SU-DHL-6 (cell line): ENCODE results near the gene MS4A6E.

Source experiments
- H2AFZ ChIP-seq: fragments of 200-600 bp; sonication (generic); 2 replicates; pipeline ENCODE4 v1.6.1; 2014; ENCODE audit warnings: low read depth, mild to moderate bottlenecking, moderate library complexity, mixed read lengths, antibody characterized with exemption, low read length; ENCODE audit not compliant: severe bottlenecking
- H3F3A ChIP-seq: fragments of 200-600 bp; shearing (Covaris generic); 2 replicates; pipeline ENCODE4 v1.6.0; 2016; ENCODE audit warnings: antibody characterized with exemption, mild to moderate bottlenecking; ENCODE audit not compliant: insufficient read depth
- H3K27ac ChIP-seq: fragments of 200-600 bp; sonication (generic); 2 replicates; pipeline ENCODE4 v1.5.1; 2016; ENCODE audit warnings: low read depth, mild to moderate bottlenecking, low read length, moderate library complexity, mixed read lengths
- H3K27me3 ChIP-seq: fragments of 200-600 bp; sonication (generic), shearing (Covaris generic); 2 replicates; pipeline ENCODE4 v1.6.0; 2014; ENCODE audit warnings: mild to moderate bottlenecking, low read length
- H3K36me3 ChIP-seq: fragments of 200-600 bp; sonication (generic); 2 replicates; pipeline ENCODE4 v1.6.1; 2014; ENCODE audit warnings: mild to moderate bottlenecking, low read length, mixed read lengths
- H3K4me2 ChIP-seq: fragments of 300-600, 200-600 bp; shearing (Covaris generic), sonication (generic); 2 replicates; pipeline ENCODE4 v1.6.0; 2014; ENCODE audit warnings: low read length, low read depth, mild to moderate bottlenecking; ENCODE audit not compliant: poor library complexity, severe bottlenecking
- H3K4me3 ChIP-seq: fragments of 200-600 bp; sonication (generic); 2 replicates; pipeline ENCODE4 v1.5.1; 2014; ENCODE audit warnings: antibody characterized with exemption, low read length, mild to moderate bottlenecking, mixed read lengths; ENCODE audit not compliant: insufficient read depth, poor library complexity, severe bottlenecking
- H3K79me2 ChIP-seq: fragments of 200-600 bp; sonication (generic); 2 replicates; pipeline ENCODE4 v1.6.1; 2014; ENCODE audit warnings: mild to moderate bottlenecking, low read length, moderate library complexity; ENCODE audit not compliant: insufficient read depth
- H3K9ac ChIP-seq: fragments of 200-600 bp; sonication (generic); 2 replicates; pipeline ENCODE4 v1.7.0; 2014; ENCODE audit warnings: mild to moderate bottlenecking, low read length
- H3K9me2 ChIP-seq: fragments of 200-600 bp; sonication (generic); replicated peaks from 2 replicates; pipeline ENCODE4 v1.6.1; 2014; ENCODE audit warnings: low read length; ENCODE audit not compliant: insufficient read depth
- H3K9me3 ChIP-seq: fragments of 200-600 bp; sonication (generic); 2 replicates; pipeline ENCODE4 v1.6.1; 2014; ENCODE audit warnings: low read length, mixed read lengths; ENCODE audit not compliant: insufficient read depth
- H4K20me1 ChIP-seq: fragments of 200-600 bp; sonication (generic); 2 replicates; pipeline ENCODE4 v1.6.1; 2014; ENCODE audit warnings: low read depth, mild to moderate bottlenecking, antibody characterized with exemption, low read length, moderate library complexity, mixed read lengths
- EZH2phosphoT487 ChIP-seq: fragments of 200-600 bp; sonication (generic), shearing (Covaris generic); conservative IDR thresholded peaks from 2 replicates; pipeline ENCODE4 v1.6.1; 2018; ENCODE audit warnings: mild to moderate bottlenecking, antibody characterized with exemption, low read length, moderate library complexity, mixed read lengths
- TF ChIP-seq, protein P1 (sequence below): fragments of 200-600 bp; sonication (generic); IDR thresholded peaks from one replicate; pipeline ENCODE4 v1.5.1; 2017; ENCODE audit warnings: antibody characterized with exemption, mild to moderate bottlenecking, low read length, moderate library complexity; ENCODE audit not compliant: insufficient read depth, poor library complexity, severe bottlenecking

The MS4A6E gene

DNA sequence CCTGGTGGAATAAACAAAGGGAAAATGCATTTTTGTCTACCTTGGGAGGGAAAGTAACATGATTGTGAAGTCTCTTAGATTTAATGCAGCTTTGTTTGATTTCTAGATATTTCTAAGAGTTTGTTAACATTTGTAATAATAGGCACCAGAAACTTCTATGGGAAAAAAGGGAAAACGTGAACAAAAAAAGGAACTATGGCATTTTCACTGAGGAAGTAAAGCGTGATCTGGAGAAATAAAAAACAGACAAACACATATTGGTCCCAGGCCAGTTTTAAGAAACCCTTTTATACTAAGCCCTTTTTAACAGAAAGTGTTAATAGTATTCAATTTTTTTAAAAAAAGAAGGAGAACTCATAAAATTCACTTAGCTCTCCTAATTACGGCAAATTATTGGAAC, 44.3 kb downstream of the MS4A6E start:
- H3K36me3 ChIP-seq = peaks cover 2% of the 10 kb centered on the region; the same call in 1 of the 2 replicates
- H3K4me2 ChIP-seq = no peak overlapping the region
- H3K79me2 ChIP-seq = no peaks in the 10 kb centered on the region
- no peak overlapping the region for H3K4me3 ChIP-seq
- no peak overlapping the region for H2AFZ ChIP-seq
- no peaks in the 10 kb centered on the region for H4K20me1 ChIP-seq
- no peaks in the 10 kb centered on the region for H3K9me2 ChIP-seq
- TF ChIP-seq, protein P1, sequence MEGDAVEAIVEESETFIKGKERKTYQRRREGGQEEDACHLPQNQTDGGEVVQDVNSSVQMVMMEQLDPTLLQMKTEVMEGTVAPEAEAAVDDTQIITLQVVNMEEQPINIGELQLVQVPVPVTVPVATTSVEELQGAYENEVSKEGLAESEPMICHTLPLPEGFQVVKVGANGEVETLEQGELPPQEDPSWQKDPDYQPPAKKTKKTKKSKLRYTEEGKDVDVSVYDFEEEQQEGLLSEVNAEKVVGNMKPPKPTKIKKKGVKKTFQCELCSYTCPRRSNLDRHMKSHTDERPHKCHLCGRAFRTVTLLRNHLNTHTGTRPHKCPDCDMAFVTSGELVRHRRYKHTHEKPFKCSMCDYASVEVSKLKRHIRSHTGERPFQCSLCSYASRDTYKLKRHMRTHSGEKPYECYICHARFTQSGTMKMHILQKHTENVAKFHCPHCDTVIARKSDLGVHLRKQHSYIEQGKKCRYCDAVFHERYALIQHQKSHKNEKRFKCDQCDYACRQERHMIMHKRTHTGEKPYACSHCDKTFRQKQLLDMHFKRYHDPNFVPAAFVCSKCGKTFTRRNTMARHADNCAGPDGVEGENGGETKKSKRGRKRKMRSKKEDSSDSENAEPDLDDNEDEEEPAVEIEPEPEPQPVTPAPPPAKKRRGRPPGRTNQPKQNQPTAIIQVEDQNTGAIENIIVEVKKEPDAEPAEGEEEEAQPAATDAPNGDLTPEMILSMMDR = no peak
- no peak for TF ChIP-seq EZH2phosphoT487
- H3F3A ChIP-seq = peaks cover 11% of the 10 kb centered on the region; the same call in 1 of the 2 replicates
- H3K9ac ChIP-seq = no peak overlapping the region
- H3K27ac ChIP-seq = no peak overlapping the region
- H3K27me3 ChIP-seq = no peaks in the 10 kb centered on the region
- no peaks in the 10 kb centered on the region for H3K9me3 ChIP-seq

DNA sequence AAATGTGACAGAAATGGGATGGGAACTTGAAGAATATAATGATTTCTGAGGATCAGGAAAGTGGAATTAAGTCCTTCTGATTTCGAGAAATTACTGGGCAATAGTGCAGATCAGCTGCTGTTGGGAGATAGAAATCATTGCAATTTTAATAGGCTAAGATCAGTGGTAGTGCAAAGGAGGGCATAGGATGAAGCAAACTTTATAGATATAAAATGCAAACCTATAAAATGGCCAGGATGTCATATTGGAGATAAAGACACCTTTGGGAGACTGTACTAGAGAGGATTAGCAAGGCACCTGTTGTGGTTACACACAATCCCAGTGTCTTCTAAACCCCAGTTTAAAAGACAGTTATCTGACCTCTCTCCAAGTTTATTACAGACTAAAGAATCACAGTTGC, 44.8 kb downstream of the MS4A6E start:
- H3K4me3 ChIP-seq = no peak overlapping the region
- H4K20me1 ChIP-seq = no peaks in the 10 kb centered on the region
- no peak overlapping the region for H3K9ac ChIP-seq
- no peaks in the 10 kb centered on the region for H3K79me2 ChIP-seq
- no peak overlapping the region for H2AFZ ChIP-seq
- H3K4me2 ChIP-seq = no peak overlapping the region
- H3K27ac ChIP-seq = no peak overlapping the region
- H3K9me2 ChIP-seq = no peaks in the 10 kb centered on the region
- TF ChIP-seq EZH2phosphoT487 = no peak
- TF ChIP-seq, protein P1 = no peak
- peaks cover 2% of the 10 kb centered on the region; the same call in 1 of the 2 replicates for H3K36me3 ChIP-seq
- no peaks in the 10 kb centered on the region for H3K27me3 ChIP-seq
- no peaks in the 10 kb centered on the region for H3K9me3 ChIP-seq
- peaks cover 13% of the 10 kb centered on the region; the same call in 1 of the 2 replicates for H3F3A ChIP-seq

DNA sequence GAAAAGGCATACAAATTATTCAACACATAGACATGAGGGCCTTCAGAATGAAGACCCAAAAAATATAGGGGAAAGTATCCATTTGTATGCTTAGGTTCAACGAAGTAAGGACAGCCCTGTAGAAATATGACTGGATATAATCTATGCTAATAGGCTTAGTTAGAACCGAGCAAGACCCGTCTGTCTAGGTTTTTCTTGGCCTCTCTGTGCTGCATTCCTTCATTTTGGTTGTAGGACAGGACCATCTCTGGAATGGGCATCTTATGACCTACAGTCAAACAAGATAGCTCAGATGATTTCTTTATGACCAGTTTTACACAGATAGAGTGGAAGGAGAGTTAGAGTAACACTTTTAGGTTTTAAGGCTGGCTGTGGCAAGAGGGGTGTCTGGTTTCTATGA, 45.7 kb downstream of the MS4A6E start:
- no peaks in the 10 kb centered on the region for H3K79me2 ChIP-seq
- peaks cover 2% of the 10 kb centered on the region; the same call in 1 of the 2 replicates for H3K36me3 ChIP-seq
- no peaks in the 10 kb centered on the region for H4K20me1 ChIP-seq
- no peak overlapping the region for H3K27ac ChIP-seq
- no peak overlapping the region for H2AFZ ChIP-seq
- no peaks in the 10 kb centered on the region for H3K27me3 ChIP-seq
- TF ChIP-seq, protein P1 = no peak
- no peak for TF ChIP-seq EZH2phosphoT487
- H3K9me3 ChIP-seq = no peaks in the 10 kb centered on the region
- H3K9ac ChIP-seq = no peak overlapping the region
- no peak overlapping the region for H3K4me3 ChIP-seq
- no peaks in the 10 kb centered on the region for H3K9me2 ChIP-seq
- H3K4me2 ChIP-seq = no peak overlapping the region
- H3F3A ChIP-seq = peaks cover 10% of the 10 kb centered on the region
